HEK293 (cell line): ENCODE measurements around the gene KCNQ2.

Experiments used
- CTCF ChIA-PET: fragments of 350-600 bp; formaldehyde crosslinking; extraction: SDS; loops from one replicate; lab custom pipeline; 2021; ENCODE audit warnings: antibody characterized with exemption; lab: Yijun Ruan, JAX
- POLR2A ChIA-PET: fragments of 300-600 bp; formaldehyde crosslinking; extraction: SDS; loops from one replicate; lab custom pipeline; 2020; ENCODE audit warnings: antibody characterized with exemption, inconsistent platforms; lab: Yijun Ruan, JAX
- H3K27ac ChIP-seq: fragments of 200-500 bp; sonication (Bioruptor generic); 2 replicates; pipeline ENCODE4 v1.5.1; 2014; ENCODE audit warnings: low read depth, low read length, control low read depth, inconsistent platforms; ENCODE audit errors: extremely low read depth
- H3K36me3 ChIP-seq, 2 experiments: fragments of 200-500 bp in 1 of 2; sonication (Bioruptor generic) in 1 of 2; 1 replicate in 1 of 2; 2 replicates in 1 of 2; pipeline ENCODE4 v1.5.1; 2014 to 2017; ENCODE audit warnings: inconsistent platforms in 2 of 2, low read length in 2 of 2; ENCODE audit not compliant: control insufficient read depth in 2 of 2, insufficient read depth in 1 of 2
- H3K4me1 ChIP-seq: fragments of 200-500 bp; sonication (Bioruptor generic); 2 replicates; pipeline ENCODE4 v1.5.1; 2014; ENCODE audit warnings: mild to moderate bottlenecking, low read length, inconsistent platforms; ENCODE audit not compliant: control insufficient read depth, insufficient read depth
- H3K4me3 ChIP-seq: 2 replicates; pipeline ENCODE4 v1.5.1; 2011; ENCODE audit warnings: low read depth, mild to moderate bottlenecking, control low read depth, low read length, moderate library complexity
- H3K9me3 ChIP-seq: fragments of 200-500 bp; sonication (Bioruptor generic); 2 replicates; pipeline ENCODE4 v1.5.1; 2014; ENCODE audit warnings: low read depth, low read length, inconsistent platforms; ENCODE audit not compliant: control insufficient read depth, insufficient read depth
- HOXD13 ChIP-seq: sonication (generic); formaldehyde crosslinking; IDR thresholded peaks from 2 replicates; pipeline ENCODE4 v1.8.0; 2022; ENCODE audit warnings: missing genetic modification reagents, borderline replicate concordance
- KLF7 ChIP-seq: fragments of 450-650 bp; formaldehyde crosslinking; IDR thresholded peaks from 2 replicates; pipeline ENCODE4 v1.5.1; 2016; ENCODE audit warnings: missing biosample characterization, missing genetic modification characterization, borderline replicate concordance
- SALL2 ChIP-seq: fragments of 450-650 bp; formaldehyde crosslinking; IDR thresholded peaks from 2 replicates; pipeline ENCODE4 v1.5.0; 2017; ENCODE audit warnings: missing biosample characterization, mild to moderate bottlenecking, missing genetic modification characterization, borderline replicate concordance
- SETDB1 ChIP-seq: IDR thresholded peaks from one replicate; pipeline ENCODE4 v1.6.1; 2017; ENCODE audit warnings: mild to moderate bottlenecking, low read length, moderate library complexity, mixed read lengths; ENCODE audit not compliant: insufficient read length
- SP2 ChIP-seq: fragments of 450-650 bp; formaldehyde crosslinking; IDR thresholded peaks from 2 replicates; pipeline ENCODE4 v1.5.1; 2016; ENCODE audit warnings: missing biosample characterization, missing genetic modification characterization
- ZBTB49 ChIP-seq: fragments of 450-650 bp; formaldehyde crosslinking; IDR thresholded peaks from 2 replicates; pipeline ENCODE4 v1.5.1; 2016; ENCODE audit warnings: missing biosample characterization, missing genetic modification characterization, low read depth
- ZBTB6 ChIP-seq: fragments of 450-650 bp; formaldehyde crosslinking; IDR thresholded peaks from 2 replicates; pipeline ENCODE4 v1.5.1; 2017; ENCODE audit warnings: missing biosample characterization, missing genetic modification characterization
- ZFP41 ChIP-seq: fragments of 450-650 bp; formaldehyde crosslinking; IDR thresholded peaks from 2 replicates; pipeline ENCODE4 v1.5.1; 2016; ENCODE audit warnings: missing biosample characterization, missing genetic modification characterization, borderline replicate concordance
- ZNF114 ChIP-seq: fragments of 450-650 bp; formaldehyde crosslinking; IDR thresholded peaks from 2 replicates; pipeline ENCODE4 v1.5.0; 2017; ENCODE audit warnings: missing biosample characterization, missing genetic modification characterization
- ZNF23 ChIP-seq: fragments of 450-650 bp; formaldehyde crosslinking; IDR thresholded peaks from 2 replicates; pipeline ENCODE4 v1.5.1; 2016; ENCODE audit warnings: missing biosample characterization, missing genetic modification characterization, borderline replicate concordance
- ZNF292 ChIP-seq: fragments of 450-650 bp; formaldehyde crosslinking; IDR thresholded peaks from 2 replicates; pipeline ENCODE4 v1.5.1; 2016; ENCODE audit warnings: low read depth, missing biosample characterization, missing genetic modification characterization, borderline replicate concordance
- ZNF335 ChIP-seq: fragments of 450-650 bp; formaldehyde crosslinking; conservative IDR thresholded peaks from 2 replicates; pipeline ENCODE4 v1.5.1; 2016; ENCODE audit warnings: missing biosample characterization, missing genetic modification characterization
- ZNF366 ChIP-seq: fragments of 450-650 bp; formaldehyde crosslinking; conservative IDR thresholded peaks from 2 replicates; pipeline ENCODE4 v1.5.1; 2016; ENCODE audit warnings: missing biosample characterization, missing genetic modification characterization
- ZNF404 ChIP-seq: fragments of 450-650 bp; formaldehyde crosslinking; IDR thresholded peaks from 2 replicates; pipeline ENCODE4 v1.5.1; 2017; ENCODE audit warnings: missing biosample characterization, missing genetic modification characterization
- ZNF48 ChIP-seq: fragments of 450-650 bp; formaldehyde crosslinking; IDR thresholded peaks from 2 replicates; pipeline ENCODE4 v1.5.1; 2016; ENCODE audit warnings: missing biosample characterization, missing genetic modification characterization
- ZNF513 ChIP-seq: fragments of 450-650 bp; IDR thresholded peaks from 2 replicates; pipeline ENCODE4 v1.5.1; 2018; ENCODE audit warnings: missing biosample characterization, missing genetic modification characterization
- ZNF660 ChIP-seq: fragments of 450-650 bp; IDR thresholded peaks from 2 replicates; pipeline ENCODE4 v1.5.1; 2018; ENCODE audit warnings: missing biosample characterization, mild to moderate bottlenecking, missing genetic modification characterization
- ZNF768 ChIP-seq: fragments of 450-650 bp; formaldehyde crosslinking; IDR thresholded peaks from 2 replicates; pipeline ENCODE4 v1.5.1; 2018; ENCODE audit warnings: missing biosample characterization, mild to moderate bottlenecking, missing genetic modification characterization
- ZNF792 ChIP-seq: fragments of 450-650 bp; formaldehyde crosslinking; IDR thresholded peaks from 2 replicates; pipeline ENCODE4 v1.5.1; 2016; ENCODE audit warnings: missing biosample characterization, missing genetic modification characterization
- ZXDB ChIP-seq: fragments of 450-650 bp; formaldehyde crosslinking; IDR thresholded peaks from 2 replicates; pipeline ENCODE4 v1.5.1; 2016; ENCODE audit warnings: missing biosample characterization, missing genetic modification characterization

KCNQ2 gene

DNA sequence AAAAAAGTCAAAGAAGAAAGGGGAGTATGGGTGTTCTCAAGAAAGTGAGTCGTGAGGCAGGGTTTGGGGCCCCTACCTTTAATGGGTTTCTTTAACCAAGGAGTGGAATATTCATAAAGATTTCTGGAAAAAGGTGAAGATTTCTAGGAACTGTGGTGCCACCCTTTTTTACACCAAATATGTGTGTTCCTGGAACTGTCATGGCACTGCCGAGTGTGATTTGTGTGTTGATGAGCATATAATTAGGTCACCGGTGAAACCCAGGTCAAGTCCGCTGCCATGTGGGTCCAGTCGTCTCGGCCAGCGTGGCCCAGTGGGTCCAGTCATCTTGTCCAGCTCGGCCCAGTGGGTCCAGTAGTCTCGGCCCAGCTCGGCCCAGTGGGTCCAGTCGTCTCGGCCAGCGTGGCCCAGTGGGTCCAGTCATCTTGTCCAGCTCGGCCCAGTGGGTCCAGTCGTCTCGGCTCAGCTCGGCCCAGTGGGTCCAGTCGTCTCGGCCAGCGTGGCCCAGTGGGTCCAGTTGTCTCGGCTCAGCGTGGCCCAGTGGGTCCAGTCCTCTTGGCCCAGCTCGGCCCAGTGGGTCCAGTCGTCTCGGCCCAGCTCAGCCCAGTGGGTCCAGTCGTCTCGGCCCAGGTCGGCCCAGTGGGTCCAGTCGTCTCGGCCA, 34.8 kb upstream of the KCNQ2 start:
- no peaks in the 10 kb centered on the region for H3K4me1 ChIP-seq
- ChIA-PET CTCF (no interaction called here), POLR2A (interaction anchor here (0.7 kb wide), 1 partner anchor 22 kb away, joined by 3 read pairs; no protein-coding TSS in a partner anchor)
- no peaks in the 10 kb centered on the region for H3K9me3 ChIP-seq
- TF ChIP-seq ZNF792 (tag by site-specific recombination) (no peak), SETDB1 (no peak), ZNF114 (tag by site-specific recombination) (no peak), ZFP41 (tag by site-specific recombination) (no peak), ZNF404 (no peak), ZNF366 (tag by site-specific recombination) (no peak), ZNF48 (tag by site-specific recombination) (no peak), HOXD13 (CRISPR knock-in tag) (no peak), ZNF660 (tag by site-specific recombination) (no peak), ZNF292 (no peak), ZXDB (tag by site-specific recombination) (no peak), ZNF23 (no peak), ZBTB6 (no peak), ZNF768 (tag by site-specific recombination) (no peak), ZNF513 (tag by site-specific recombination) (no peak)
- H3K4me3 ChIP-seq: no peak overlapping the region
- no peak overlapping the region for H3K27ac ChIP-seq
- no peaks in the 10 kb centered on the region for H3K36me3 ChIP-seq

- Histone ChIP-seq H3K27ac (no peak overlapping the region), H3K4me1 (no peaks in the 10 kb centered on the region), H3K36me3 (no peaks in the 10 kb centered on the region)
- POLR2A ChIA-PET: no interaction called here
- CTCF ChIA-PET: no interaction called here
- TF ChIP-seq ZNF335: no peak
- TF ChIP-seq SP2: no peak
- TF ChIP-seq KLF7: no peak
- TF ChIP-seq SALL2 (tag by site-specific recombination): no peak
- no peak for TF ChIP-seq ZBTB49
- TF ChIP-seq, all 188 proteins: peak for 0
- no peaks in the 10 kb centered on the region for H3K9me3 ChIP-seq
- no peak overlapping the region for H3K4me3 ChIP-seq
These were observed 33.3 kb upstream of the KCNQ2 start for GRCh38 chr20:63505723-63506122.
